Skin of body (tissue), 3 donors: ENCODE results near the gene EIF2B5. TPM values are rescaled to one million over a fixed set of nuclear protein-coding genes. Genes with fewer than 3 reads are reported as not detected.

Source experiments
- DNase-seq: peaks from one replicate; lab custom pipeline; 2025; lab: John Stamatoyannopoulos, UW
- small RNA-seq: library from RNA; depleted of rRNA; stranded (forward); fragments of <200 nt; gene quantifications from one replicate; pipeline ENCODE3, GENCODE V24; 2014; ENCODE audit warnings: low replicate concordance
- total RNA-seq: library from RNA; depleted of rRNA; stranded (reverse); fragments of >200 nt; gene quantifications from one replicate; pipeline ENCODE4 v1.2.3, GENCODE V29; 2014

The EIF2B5 gene
- total RNA-seq, 1 donor from 2014 or later, result 28.7 TPM

DNA sequence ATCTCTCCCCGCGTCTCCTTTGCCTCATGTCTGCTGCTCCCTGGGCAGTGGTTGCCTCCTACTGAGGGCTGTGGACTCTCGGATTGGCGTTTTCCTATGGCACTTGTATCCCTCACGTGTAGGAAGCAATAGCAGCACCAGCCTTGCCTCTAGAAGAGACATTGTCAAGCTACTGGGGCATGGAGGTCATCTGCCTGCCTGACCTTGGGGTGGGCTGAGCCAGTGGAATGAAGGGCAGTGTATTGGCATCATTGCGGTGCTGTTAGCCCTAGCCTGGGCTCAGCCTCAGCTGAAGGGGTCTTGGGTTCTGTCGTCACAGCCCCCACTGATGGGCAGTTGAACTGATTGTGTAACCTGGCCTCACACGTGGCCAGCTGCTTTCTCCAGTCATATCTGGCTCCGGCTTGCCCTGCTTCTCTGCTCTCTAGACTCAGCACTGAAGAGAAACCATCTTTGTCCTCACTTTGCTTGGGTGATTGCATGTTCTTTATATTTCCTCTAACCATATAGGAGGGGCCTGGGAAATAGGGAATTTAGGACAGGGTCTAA is 58.9 kb downstream of the EIF2B5 start:
- DNase-seq, result no peak

Small RNA genes lying within 50 kb of the gene (small RNA-seq; reads per million reads assigned to genes)
- gene RF00019, result not detected

Other genes with a start within 250 kb of the EIF2B5 start
- gene ABCC5, start 117.5 kb upstream of the EIF2B5 start, total RNA-seq, result 26.0 TPM
- gene HTR3D, start 103.6 kb upstream of the EIF2B5 start, total RNA-seq, result not detected
- not detected for gene HTR3C, start 82.3 kb upstream of the EIF2B5 start, total RNA-seq
- gene HTR3E, start 38.3 kb upstream of the EIF2B5 start, total RNA-seq, result not detected
- 23.9 TPM for gene DVL3, start 20.0 kb downstream of the EIF2B5 start, total RNA-seq
- gene AP2M1, start 39.5 kb downstream of the EIF2B5 start, total RNA-seq, result 135 TPM
- gene ABCF3, start 50.8 kb downstream of the EIF2B5 start, total RNA-seq, result 46.3 TPM
- gene VWA5B2, start 94.2 kb downstream of the EIF2B5 start, total RNA-seq, result 0.10 TPM
- 13.8 TPM for gene ALG3, start 113.6 kb downstream of the EIF2B5 start, total RNA-seq
- 1.7 TPM for gene EEF1AKMT4, start 114.3 kb downstream of the EIF2B5 start, total RNA-seq
- gene CAMK2N2, start 126.2 kb downstream of the EIF2B5 start, total RNA-seq, result not detected
- not detected for gene ECE2, start 140.7 kb downstream of the EIF2B5 start, total RNA-seq
- gene PSMD2, start 163.9 kb downstream of the EIF2B5 start, total RNA-seq, result 167 TPM
- gene EIF4G1, start 179.2 kb downstream of the EIF2B5 start, total RNA-seq, result 191 TPM
- 18.6 TPM for gene FAM131A, start 202.2 kb downstream of the EIF2B5 start, total RNA-seq
- 5.3 TPM for gene CLCN2, start 226.2 kb downstream of the EIF2B5 start, total RNA-seq
- gene POLR2H, start 226.4 kb downstream of the EIF2B5 start, total RNA-seq, result 44.3 TPM
- gene THPO, start 242.8 kb downstream of the EIF2B5 start, total RNA-seq, result 68.1 TPM
- 31.3 TPM for gene CHRD, start 244.7 kb downstream of the EIF2B5 start, total RNA-seq